Nephron progenitor cell (in vitro differentiated cells): Measurements from ENCODE around the gene DYNC1I2.

Source experiments
- DNase-seq: peaks from one replicate; pipeline ENCODE4 v3.0.0; 2021
- H3K27ac Mint-ChIP-seq: 2 replicates; pipeline ENCODE4 v1.8.0; 2021; ENCODE audit warnings: mild to moderate bottlenecking, moderate library complexity, mixed read lengths
- H3K27me3 Mint-ChIP-seq: 2 replicates; pipeline ENCODE4 v1.8.0; 2021; ENCODE audit warnings: mild to moderate bottlenecking, low read depth, mixed read lengths; ENCODE audit not compliant: poor library complexity
- H3K36me3 Mint-ChIP-seq: 2 replicates; pipeline ENCODE4 v1.8.0; 2021; ENCODE audit warnings: low read depth, mixed read lengths
- H3K4me1 Mint-ChIP-seq: 2 replicates; pipeline ENCODE4 v1.8.0; 2021; ENCODE audit warnings: mixed read lengths
- H3K4me3 Mint-ChIP-seq: 2 replicates; pipeline ENCODE4 v1.8.0; 2021; ENCODE audit warnings: mild to moderate bottlenecking, moderate library complexity, mixed read lengths
- H3K9me3 Mint-ChIP-seq: 2 replicates; pipeline ENCODE4 v1.8.0; 2021; ENCODE audit warnings: mild to moderate bottlenecking, moderate library complexity, mixed read lengths
- CTCF ChIP-seq: fragments of 200-600 bp; sonication (generic); IDR thresholded peaks from 2 replicates; pipeline ENCODE4 v1.5.0; 2021; ENCODE audit warnings: antibody characterized with exemption

Gene DYNC1I2

DNA sequence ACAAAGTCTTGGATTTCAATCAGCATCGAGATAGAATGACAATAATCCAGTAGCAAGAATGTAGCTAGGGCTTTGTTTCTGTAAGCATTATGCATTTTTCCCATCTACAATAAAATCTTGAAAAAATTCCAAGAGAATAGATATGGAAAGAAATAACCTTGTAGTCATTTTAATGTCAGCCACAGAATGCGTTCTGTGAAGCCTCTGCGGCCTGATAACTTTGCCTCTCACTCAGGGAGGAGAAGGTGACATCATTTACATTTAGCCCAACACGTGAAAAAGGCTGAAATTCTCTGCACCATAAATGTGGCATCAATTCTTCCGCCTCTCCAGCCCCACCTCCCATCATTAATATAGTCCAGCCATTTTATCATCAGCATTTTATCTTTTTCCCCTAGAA is 19.1 kb upstream of the DYNC1I2 start:
- no peaks in the 10 kb centered on the region for H3K9me3 Mint-ChIP-seq
- H3K4me1 Mint-ChIP-seq: no peaks in the 10 kb centered on the region

GRCh38 chr2:171669121-171669520 is 18.1 kb upstream of the DYNC1I2 start:
- TF ChIP-seq CTCF: no peak
- H3K4me1 Mint-ChIP-seq: no peaks in the 10 kb centered on the region

More for the DNA sequence above, 19.1 kb upstream of the DYNC1I2 start:
- DNase-seq: no peak
- H3K27ac Mint-ChIP-seq: no peak overlapping the region
- no peak overlapping the region for H3K4me3 Mint-ChIP-seq
- no peaks in the 10 kb centered on the region for H3K36me3 Mint-ChIP-seq
- peaks cover 6% of the 10 kb centered on the region for H3K27me3 Mint-ChIP-seq
- no peak for TF ChIP-seq CTCF

GRCh38 chr2:171670655-171671054 is 16.6 kb upstream of the DYNC1I2 start:
- H3K9me3 Mint-ChIP-seq: no peaks in the 10 kb centered on the region
- H3K27me3 Mint-ChIP-seq: peaks cover 6% of the 10 kb centered on the region
- no peaks in the 10 kb centered on the region for H3K4me1 Mint-ChIP-seq
- no peak for DNase-seq
- H3K27ac Mint-ChIP-seq: no peak overlapping the region
- H3K36me3 Mint-ChIP-seq: no peaks in the 10 kb centered on the region
- no peak overlapping the region for H3K4me3 Mint-ChIP-seq
- TF ChIP-seq CTCF: no peak

More at GRCh38 chr2:171669121-171669520, 18.1 kb upstream of the DYNC1I2 start:
- no peak for DNase-seq
- no peaks in the 10 kb centered on the region for H3K36me3 Mint-ChIP-seq
- H3K27me3 Mint-ChIP-seq: peaks cover 6% of the 10 kb centered on the region
- no peak overlapping the region for H3K27ac Mint-ChIP-seq
- H3K4me3 Mint-ChIP-seq: no peak overlapping the region
- no peaks in the 10 kb centered on the region for H3K9me3 Mint-ChIP-seq

DNA sequence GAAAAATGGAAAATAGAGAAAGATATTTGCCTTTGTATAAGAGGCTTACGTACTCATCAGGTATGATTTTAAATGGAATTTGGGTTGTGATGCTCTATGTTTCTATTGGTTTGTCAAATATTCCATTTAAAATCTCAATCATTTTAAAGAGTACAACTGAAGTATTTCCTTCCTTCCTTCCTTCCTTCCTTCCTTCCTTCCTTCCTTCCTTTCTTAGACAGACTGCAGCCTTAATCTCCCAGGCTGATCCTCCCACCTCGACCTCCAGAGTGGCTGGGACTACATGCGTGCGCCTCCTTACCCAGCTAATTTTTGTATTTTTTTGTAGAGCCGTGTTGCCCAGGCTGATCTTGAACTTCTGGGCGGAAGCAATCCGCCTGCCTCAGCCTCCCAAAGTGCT is 15.4 kb upstream of the DYNC1I2 start:
- Mint-ChIP-seq H3K4me1 (no peaks in the 10 kb centered on the region), H3K4me3 (no peak overlapping the region), H3K36me3 (no peaks in the 10 kb centered on the region), H3K9me3 (no peaks in the 10 kb centered on the region), H3K27ac (no peak overlapping the region), H3K27me3 (peaks cover 6% of the 10 kb centered on the region)
- TF ChIP-seq CTCF: no peak
- DNase-seq: no peak

GRCh38 chr2:171673905-171674304 is 13.4 kb upstream of the DYNC1I2 start:
- H3K4me1 Mint-ChIP-seq: no peaks in the 10 kb centered on the region
- DNase-seq: no peak
- no peak overlapping the region for H3K27ac Mint-ChIP-seq
- H3K27me3 Mint-ChIP-seq: peaks cover under 1% of the 10 kb centered on the region
- no peak for TF ChIP-seq CTCF
- H3K4me3 Mint-ChIP-seq: no peak overlapping the region
- no peaks in the 10 kb centered on the region for H3K9me3 Mint-ChIP-seq
- H3K36me3 Mint-ChIP-seq: no peaks in the 10 kb centered on the region

DNA sequence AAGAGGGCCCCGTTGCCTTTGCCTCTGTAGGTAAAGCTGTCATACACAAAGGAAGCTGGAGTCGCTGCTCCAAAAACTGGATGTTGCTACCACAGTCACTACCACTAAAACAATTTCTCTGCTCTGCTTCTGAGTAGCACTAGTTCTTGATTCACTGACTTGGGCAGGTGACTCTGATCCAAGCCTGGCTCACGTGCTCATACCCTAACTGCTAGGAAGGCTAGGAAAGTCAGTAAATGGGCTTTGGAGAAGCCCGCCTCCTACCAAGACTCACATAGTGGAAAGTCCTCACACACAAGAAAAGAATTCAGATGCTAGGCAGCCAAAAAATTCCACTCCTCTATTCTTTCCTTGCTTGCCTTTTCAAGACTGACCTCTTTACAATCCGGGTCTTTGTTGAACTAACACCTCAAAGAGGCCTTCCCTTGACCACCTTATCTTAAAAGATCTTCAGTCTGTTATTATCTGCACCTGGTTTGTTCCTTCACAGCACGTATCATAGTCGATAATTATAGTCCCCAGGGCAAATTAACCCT is 11.4 kb upstream of the DYNC1I2 start:
- H3K4me3 Mint-ChIP-seq: no peak overlapping the region
- H3K27me3 Mint-ChIP-seq: peaks cover 1% of the 10 kb centered on the region
- no peak for TF ChIP-seq CTCF
- H3K9me3 Mint-ChIP-seq: no peaks in the 10 kb centered on the region
- no peaks in the 10 kb centered on the region for H3K4me1 Mint-ChIP-seq
- H3K27ac Mint-ChIP-seq: no peak overlapping the region
- no peaks in the 10 kb centered on the region for H3K36me3 Mint-ChIP-seq
- no peak for DNase-seq
